Measurements from ENCODE around the gene NFKB2. TPM values are rescaled to one million over a fixed set of nuclear protein-coding genes. Genes with fewer than 3 reads are reported as not detected.

Gene NFKB2
- total and polyA plus RNA-seq, 2 donors (not counting 1 experiment from before 2014, with no cell fraction given) = 7.6 to 23.3 TPM

GRCh38 chr10:102416695-102417094 is 21.2 kb downstream of the NFKB2 start:
- no peak for TF ChIP-seq EZH2 (IDR thresholded peaks at IDR 0.05; ENCODE audit: low read length, missing control alignments)
- TF ChIP-seq, protein P1, sequence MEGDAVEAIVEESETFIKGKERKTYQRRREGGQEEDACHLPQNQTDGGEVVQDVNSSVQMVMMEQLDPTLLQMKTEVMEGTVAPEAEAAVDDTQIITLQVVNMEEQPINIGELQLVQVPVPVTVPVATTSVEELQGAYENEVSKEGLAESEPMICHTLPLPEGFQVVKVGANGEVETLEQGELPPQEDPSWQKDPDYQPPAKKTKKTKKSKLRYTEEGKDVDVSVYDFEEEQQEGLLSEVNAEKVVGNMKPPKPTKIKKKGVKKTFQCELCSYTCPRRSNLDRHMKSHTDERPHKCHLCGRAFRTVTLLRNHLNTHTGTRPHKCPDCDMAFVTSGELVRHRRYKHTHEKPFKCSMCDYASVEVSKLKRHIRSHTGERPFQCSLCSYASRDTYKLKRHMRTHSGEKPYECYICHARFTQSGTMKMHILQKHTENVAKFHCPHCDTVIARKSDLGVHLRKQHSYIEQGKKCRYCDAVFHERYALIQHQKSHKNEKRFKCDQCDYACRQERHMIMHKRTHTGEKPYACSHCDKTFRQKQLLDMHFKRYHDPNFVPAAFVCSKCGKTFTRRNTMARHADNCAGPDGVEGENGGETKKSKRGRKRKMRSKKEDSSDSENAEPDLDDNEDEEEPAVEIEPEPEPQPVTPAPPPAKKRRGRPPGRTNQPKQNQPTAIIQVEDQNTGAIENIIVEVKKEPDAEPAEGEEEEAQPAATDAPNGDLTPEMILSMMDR (conservative IDR thresholded peaks at IDR 0.05 in 1 of 2, IDR thresholded peaks at IDR 0.05 in 1 of 2; ENCODE audit: low read depth in 1 of 2, low read length in 2 of 2) = no peak
- H3K27me3 ChIP-seq (ENCODE audit: control insufficient read depth, insufficient read depth, low read length) = peaks cover 44% of the 10 kb centered on the region
- no peaks in the 10 kb centered on the region for H3K36me3 ChIP-seq (ENCODE audit: control insufficient read depth, insufficient read depth, low read length)
- no peak for DNase-seq (ENCODE audit: low read depth in 2 of 2)
- H3K27ac ChIP-seq (ENCODE audit: insufficient read depth, low read length) = no peak overlapping the region
- H4K20me1 ChIP-seq (ENCODE audit: control insufficient read depth, extremely low read depth, insufficient read depth, low read length) = no peaks in the 10 kb centered on the region
- H3K79me2 ChIP-seq (ENCODE audit: control insufficient read depth, insufficient read depth, low read length) = no peaks in the 10 kb centered on the region
- no peak overlapping the region for H3K4me2 ChIP-seq (ENCODE audit: extremely low read depth, insufficient read depth, low read length)
- no peak overlapping the region for H2AFZ ChIP-seq (ENCODE audit: low read length)
- H3K9ac ChIP-seq (ENCODE audit: insufficient read depth, low read length) = no peak overlapping the region
- H3K9me3 ChIP-seq (ENCODE audit: control insufficient read depth, insufficient read depth, low read depth, low read length) = no peaks in the 10 kb centered on the region
- H3K4me3 ChIP-seq (replicated peaks in 1 of 4; ENCODE audit: control extremely low read depth in 1 of 4, insufficient read depth in 1 of 4, low read depth in 3 of 4, low read length in 4 of 4) = no peak overlapping the region
- peaks cover 10% of the 10 kb centered on the region for H3K4me1 ChIP-seq (ENCODE audit: control insufficient read depth, extremely low read depth, insufficient read depth, low read length)

DNA sequence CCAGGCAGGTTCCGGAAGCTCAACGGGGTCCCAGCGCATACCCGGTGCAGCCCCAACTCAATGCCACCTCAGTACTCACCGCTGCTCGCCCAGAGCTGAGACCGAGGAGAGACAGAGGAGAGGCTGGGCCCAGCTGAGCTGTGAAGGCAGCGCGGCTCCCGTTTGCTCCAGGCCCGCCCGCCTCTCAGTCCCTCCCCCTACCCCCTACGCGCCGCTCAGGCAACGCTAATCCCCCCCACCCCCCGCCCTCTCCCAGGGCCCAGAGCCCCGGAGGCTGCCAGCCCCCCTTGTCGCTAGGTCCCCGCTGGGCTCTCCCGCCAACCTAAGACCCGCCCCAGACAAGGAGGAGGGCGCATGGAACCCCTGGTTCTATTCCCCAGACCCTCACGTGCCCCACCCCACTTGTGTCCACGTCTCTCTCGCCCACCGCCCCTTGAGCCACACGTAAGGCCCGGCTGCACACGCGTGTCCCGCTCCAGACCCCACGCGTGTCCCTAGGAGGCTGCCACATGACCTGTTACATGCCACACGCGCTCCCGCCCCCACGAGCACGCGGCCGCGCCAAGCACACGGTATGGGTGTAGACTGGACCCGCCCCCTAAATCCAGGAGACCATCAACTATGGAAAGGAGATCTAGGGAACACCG is 23.2 kb downstream of the NFKB2 start, which contains the start of gene PSD:
Gene PSD (minus strand): TSS at position 164 of the 647 bp plus-strand sequence. CDS start 1,747 bp downstream, outside the sequence.
- Histone ChIP-seq H2AFZ (ENCODE audit: low read length) (no peak within 1 kb of the TSS), H3K36me3 (ENCODE audit: control insufficient read depth, insufficient read depth, low read length) (peaks cover 4% of the 10 kb centered on the region)

More for the DNA sequence above, 23.2 kb downstream of the NFKB2 start, which contains the start of gene PSD:
- no peaks in the 10 kb centered on the region for H4K20me1 ChIP-seq (ENCODE audit: control insufficient read depth, extremely low read depth, insufficient read depth, low read length)
- H3K4me1 ChIP-seq (ENCODE audit: control insufficient read depth, extremely low read depth, insufficient read depth, low read length) = peaks cover 21% of the 10 kb centered on the region
- H3K4me2 ChIP-seq (ENCODE audit: extremely low read depth, insufficient read depth, low read length) = peak within 1 kb of the TSS; percentile 93
- peaks cover 24% of the 10 kb centered on the region for H3K27me3 ChIP-seq (ENCODE audit: control insufficient read depth, insufficient read depth, low read length)
- no peak within 1 kb of the TSS for H3K9ac ChIP-seq (ENCODE audit: insufficient read depth, low read length)
- H3K9me3 ChIP-seq (ENCODE audit: control insufficient read depth, insufficient read depth, low read depth, low read length) = no peaks in the 10 kb centered on the region
- H3K4me3 ChIP-seq (replicated peaks in 1 of 4; ENCODE audit: control extremely low read depth in 1 of 4, insufficient read depth in 1 of 4, low read depth in 3 of 4, low read length in 4 of 4) = peak within 1 kb of the TSS in 3 of 4 experiments; percentile 45 to 90 (median 72)
- H3K27ac ChIP-seq (ENCODE audit: insufficient read depth, low read length) = no peak within 1 kb of the TSS
- H3K79me2 ChIP-seq (ENCODE audit: control insufficient read depth, insufficient read depth, low read length) = peaks cover 3% of the 10 kb centered on the region
- peak; percentile 47 for TF ChIP-seq EZH2 (IDR thresholded peaks at IDR 0.05; ENCODE audit: low read length, missing control alignments)
- TF ChIP-seq, protein P1 (conservative IDR thresholded peaks at IDR 0.05 in 1 of 2, IDR thresholded peaks at IDR 0.05 in 1 of 2; ENCODE audit: low read depth in 1 of 2, low read length in 2 of 2) = no peak
- no peak for DNase-seq (ENCODE audit: low read depth in 2 of 2)

All from fibroblast of lung (primary cell).